GM21423 (cell line): ENCODE data around the gene MED8.
"Not testable (repeated sequence)": the region's sequence is repeated elsewhere in the genome, so short reads cannot be mapped to it uniquely, and the experiment has no call there.

Experiments used
- ATAC-seq: cut with Tn5 transposase; IDR thresholded peaks from one replicate; pipeline ENCODE4 v1.9.1; 2021; ENCODE audit warnings: mild to moderate bottlenecking, moderate library complexity; ENCODE audit not compliant: unreplicated experiment

Gene MED8

GRCh38 chr1:43422995-43423671 lies 33.5 kb upstream of the MED8 start:
- ATAC-seq, result no peak

GRCh38 chr1:43421976-43422750 lies 32.6 kb upstream of the MED8 start:
- ATAC-seq, result no peak

GRCh38 chr1:43421396-43421795 lies 31.8 kb upstream of the MED8 start:
- ATAC-seq, result no peak

GRCh38 chr1:43420874-43421273 lies 31.3 kb upstream of the MED8 start:
- no peak for ATAC-seq

GRCh38 chr1:43419627-43420425 lies 30.2 kb upstream of the MED8 start:
- ATAC-seq, result no peak

- ATAC-seq, result no peak
Measured at GRCh38 chr1:43418858-43419257, 29.3 kb upstream of the MED8 start.

GRCh38 chr1:43415901-43416300 lies 26.3 kb upstream of the MED8 start:
- ATAC-seq, result no peak

GRCh38 chr1:43414634-43415223 lies 25.1 kb upstream of the MED8 start:
- ATAC-seq, result no peak

- not testable (repeated sequence) for ATAC-seq
Measured at GRCh38 chr1:43413426-43413825, 23.8 kb upstream of the MED8 start.

GRCh38 chr1:43410571-43410970 lies 21.0 kb upstream of the MED8 start:
- ATAC-seq, result no peak

- ATAC-seq, result no peak
Measured at GRCh38 chr1:43405876-43406234, 16.3 kb upstream of the MED8 start.

- ATAC-seq, result no peak
Measured at GRCh38 chr1:43405219-43405875, 15.7 kb upstream of the MED8 start.

- no peak for ATAC-seq
Measured at GRCh38 chr1:43404353-43404752, 14.8 kb upstream of the MED8 start.

GRCh38 chr1:43402089-43402865 lies 12.7 kb upstream of the MED8 start:
- no peak for ATAC-seq

- ATAC-seq, result not testable (repeated sequence)
Measured at GRCh38 chr1:43400441-43400840, 10.8 kb upstream of the MED8 start.

- ATAC-seq, result no peak
Measured at GRCh38 chr1:43398227-43398626, 8.6 kb upstream of the MED8 start.

GRCh38 chr1:43396059-43396458 lies 6.5 kb upstream of the MED8 start:
- no peak for ATAC-seq

- no peak for ATAC-seq
Measured at GRCh38 chr1:43395523-43395922, 5.9 kb upstream of the MED8 start.

- no peak for ATAC-seq
Measured at GRCh38 chr1:43392702-43393101, 3.1 kb upstream of the MED8 start.

GRCh38 chr1:43388613-43389012 lies 987 bp downstream of the MED8 start:
- ATAC-seq, result no peak
